COR-L47 (cell line): ENCODE data around the gene SLC35A2.

ENCODE experiments used
- DNase-seq: peaks from one replicate; lab custom pipeline; 2025; lab: John Stamatoyannopoulos, UW

The SLC35A2 gene

GRCh38 chrX:48911412-48912182 is at the start of gene SLC35A2:
SLC35A2 (minus strand) TSS chrX:48911646; CDS start chrX:48911636, 10 bp downstream.
- peak; percentile 62 for DNase-seq

GRCh38 chrX:48960291-48960690 is 48.8 kb upstream of the SLC35A2 start:
- DNase-seq = no peak

- DNase-seq = peak; percentile 0
These were observed 47.2 kb upstream of the SLC35A2 start for GRCh38 chrX:48958635-48959094.

GRCh38 chrX:48957827-48958634 is 46.6 kb upstream of the SLC35A2 start:
- DNase-seq = peak; percentile 93

GRCh38 chrX:48957477-48957826 is 46.0 kb upstream of the SLC35A2 start, which contains the start of gene OTUD5:
OTUD5 (minus strand) TSS chrX:48957607; CDS start chrX:48957570, 37 bp downstream.
- DNase-seq = peak; percentile 48

- DNase-seq = no peak
These were observed 45.4 kb upstream of the SLC35A2 start for GRCh38 chrX:48956728-48957414.

- DNase-seq = no peak
These were observed 37.1 kb upstream of the SLC35A2 start for GRCh38 chrX:48948589-48948988.

- DNase-seq = no peak
These were observed 34.3 kb upstream of the SLC35A2 start for GRCh38 chrX:48945517-48946348.

GRCh38 chrX:48942895-48943294 is 31.4 kb upstream of the SLC35A2 start:
- no peak for DNase-seq

GRCh38 chrX:48940404-48940955 is 29.0 kb upstream of the SLC35A2 start:
- no peak for DNase-seq

- DNase-seq = no peak
These were observed 28.2 kb upstream of the SLC35A2 start for GRCh38 chrX:48939524-48940228.

GRCh38 chrX:48938721-48939425 is 27.4 kb upstream of the SLC35A2 start:
- no peak for DNase-seq

GRCh38 chrX:48937054-48937907 is 25.8 kb upstream of the SLC35A2 start:
- no peak for DNase-seq

GRCh38 chrX:48936429-48937053 is 25.1 kb upstream of the SLC35A2 start:
- DNase-seq = no peak

- DNase-seq = no peak
These were observed 23.8 kb upstream of the SLC35A2 start for GRCh38 chrX:48935301-48935670.

- no peak for DNase-seq
These were observed 23.3 kb upstream of the SLC35A2 start for GRCh38 chrX:48934581-48935300.

GRCh38 chrX:48933757-48934156 is 22.3 kb upstream of the SLC35A2 start:
- no peak for DNase-seq
